Epithelial cell of proximal tubule (primary cell): ENCODE data around the gene CDH22. TPM values are rescaled to one million over a fixed set of nuclear protein-coding genes. Genes with fewer than 3 reads are reported as not detected.

ENCODE experiments used
- DNase-seq: peaks from one replicate; pipeline ENCODE4 v3.0.0-alpha.2; 2011; ENCODE audit warnings: low read depth
- H3K4me3 ChIP-seq: 2 replicates; pipeline ENCODE4 v1.5.1; 2011; ENCODE audit warnings: low read depth, mild to moderate bottlenecking, low read length
- CTCF ChIP-seq: conservative IDR thresholded peaks from 2 replicates; pipeline ENCODE4 v1.5.1; 2012; ENCODE audit warnings: low read depth, mild to moderate bottlenecking, low read length
- total RNA-seq: library from RNA; depleted of rRNA; stranded (reverse); fragments of >200 nt; gene quantifications from 2 replicates; pipeline ENCODE4 v1.2.3, GENCODE V29; 2015

The CDH22 gene
- total RNA-seq, 1 donor from 2014 or later: not detected

DNA sequence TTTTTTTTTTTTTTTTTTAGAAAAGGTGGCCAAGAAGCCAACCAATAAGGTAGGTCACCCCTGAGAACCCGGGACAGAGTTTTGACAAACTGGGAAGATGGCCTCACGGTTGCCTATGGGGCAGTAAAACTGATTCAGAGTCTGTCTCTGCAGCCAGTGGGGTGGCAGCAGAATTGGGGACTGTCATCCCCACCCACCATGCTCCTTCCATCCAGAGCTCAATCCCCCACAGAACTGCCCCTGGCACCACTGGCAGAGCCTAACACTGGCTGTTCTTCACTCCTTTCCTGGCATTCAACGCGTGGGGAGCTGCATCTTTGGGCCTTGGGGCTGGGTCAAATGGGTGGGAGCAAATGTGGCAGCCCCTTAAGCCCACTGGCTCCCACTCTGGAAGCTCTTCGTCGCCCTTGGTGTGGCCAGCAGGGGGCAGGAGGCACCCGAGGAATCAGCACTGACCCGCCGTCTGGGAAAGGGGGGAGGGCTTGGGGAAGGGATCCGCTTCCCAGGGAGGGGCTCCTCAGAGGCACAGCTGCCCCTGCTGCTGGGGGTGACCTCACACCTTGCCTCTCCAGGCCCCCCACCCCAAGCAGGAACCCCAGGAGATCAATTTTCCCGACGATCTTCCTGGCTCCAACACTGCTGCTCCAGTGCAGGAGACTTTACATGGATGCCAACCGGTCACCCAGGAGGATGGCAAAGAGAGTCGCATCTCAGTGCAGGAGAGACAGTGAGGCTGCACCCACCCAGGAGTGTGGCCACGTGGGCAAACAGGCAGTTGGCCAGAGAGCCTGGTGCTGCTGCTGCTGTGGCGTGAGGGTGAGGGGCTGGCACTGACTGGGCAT is 179.8 kb downstream of the CDH22 start:
- DNase-seq: no peak
- H3K4me3 ChIP-seq: no peak overlapping the region
- peak; percentile 75 for TF ChIP-seq CTCF

- TF ChIP-seq CTCF: no peak
- DNase-seq: no peak
- no peak overlapping the region for H3K4me3 ChIP-seq
Observed at GRCh38 chr20:46127396-46128010, 180.8 kb downstream of the CDH22 start.

GRCh38 chr20:46126440-46127056 is 181.8 kb downstream of the CDH22 start:
- TF ChIP-seq CTCF: no peak
- no peak overlapping the region for H3K4me3 ChIP-seq
- no peak for DNase-seq

Other genes starting within 250 kb of the CDH22 start
- gene NCOA5, start 218.5 kb downstream of the CDH22 start, total RNA-seq: 20.9 and 32.5 TPM in 2 replicates
- 49.7 and 74.7 TPM in 2 replicates for gene CD40, start 190.2 kb downstream of the CDH22 start, total RNA-seq
- gene ELMO2, start 98.1 kb upstream of the CDH22 start, total RNA-seq: 20.5 and 26.6 TPM in 2 replicates
- 1.9 and 2.2 TPM in 2 replicates for gene ZNF334, start 205.1 kb upstream of the CDH22 start, total RNA-seq
- gene OCSTAMP, start 242.2 kb upstream of the CDH22 start, total RNA-seq: not detected in 2 replicates